Mucosa of descending colon (tissue), 3 donors: ENCODE data around the gene SLIT3. TPM values are rescaled to one million over a fixed set of nuclear protein-coding genes. Genes with fewer than 3 reads are reported as not detected.

Source experiments
- ATAC-seq: fragments of 200-7000 bp; cut with Tn5 transposase; one replicate; pipeline ENCODE4 v1.9.1; 2020; ENCODE audit warnings: mild to moderate bottlenecking, moderate library complexity
- DNase-seq, 3 donors: peaks; one replicate each; pipeline ENCODE4 v3.0.0-alpha.2; 2020
- H3K36me3 ChIP-seq: fragments of 200-600 bp; one replicate; pipeline ENCODE4 v1.8.0; 2021; ENCODE audit warnings: low read depth, mild to moderate bottlenecking
- H3K4me1 ChIP-seq: fragments of 200-600 bp; one replicate; pipeline ENCODE4 v1.8.0; 2021; ENCODE audit warnings: low read depth, mild to moderate bottlenecking
- H3K4me3 ChIP-seq: fragments of 200-600 bp; one replicate; pipeline ENCODE4 v1.8.0; 2021; ENCODE audit warnings: mild to moderate bottlenecking
- H3K9me3 ChIP-seq: fragments of 200-600 bp; one replicate; pipeline ENCODE4 v1.8.0; 2021; ENCODE audit warnings: mild to moderate bottlenecking
- intact Hi-C, 2 donors: fragments of 100-400 bp; cut with DNase I in 1 of 2; cut with micrococcal nuclease in 1 of 2; formaldehyde crosslinking; loops; one replicate each; pipeline versions ENCODE4 v1.11.0 to v1.11.1; 2022; cut with DNase I, micrococcal nuclease
- total RNA-seq, 3 donors: library from RNA; stranded (reverse); fragmentation: NEBNext Ultra II Directional in 2 of 3; extraction: Animal tissue kit (Norgen Biotek cat#: 25700) in 2 of 3; gene quantifications; one replicate each; pipeline versions ENCODE4 v1.2.1 to v1.2.4, GENCODE V29; 2021 to 2023
- TF ChIP-seq, protein P1 (sequence below): fragments of 200-600 bp; IDR thresholded peaks from one replicate; pipeline ENCODE4 v1.8.0; 2022; ENCODE audit warnings: antibody characterized with exemption, mild to moderate bottlenecking
- donor health status: DM: no; HTN: no; CAD: no; lungs with moderate emphysema.
- donor health status: DM: no; HTN: no; CAD: no.
- donor health status: DM: no; HTN: yes; CAD: no.

SLIT3 gene
- total RNA-seq, 3 donors from 2014 or later = 4.2 to 25.5 (median 16.1) TPM

- no peak for ATAC-seq
- TF ChIP-seq, protein P1, sequence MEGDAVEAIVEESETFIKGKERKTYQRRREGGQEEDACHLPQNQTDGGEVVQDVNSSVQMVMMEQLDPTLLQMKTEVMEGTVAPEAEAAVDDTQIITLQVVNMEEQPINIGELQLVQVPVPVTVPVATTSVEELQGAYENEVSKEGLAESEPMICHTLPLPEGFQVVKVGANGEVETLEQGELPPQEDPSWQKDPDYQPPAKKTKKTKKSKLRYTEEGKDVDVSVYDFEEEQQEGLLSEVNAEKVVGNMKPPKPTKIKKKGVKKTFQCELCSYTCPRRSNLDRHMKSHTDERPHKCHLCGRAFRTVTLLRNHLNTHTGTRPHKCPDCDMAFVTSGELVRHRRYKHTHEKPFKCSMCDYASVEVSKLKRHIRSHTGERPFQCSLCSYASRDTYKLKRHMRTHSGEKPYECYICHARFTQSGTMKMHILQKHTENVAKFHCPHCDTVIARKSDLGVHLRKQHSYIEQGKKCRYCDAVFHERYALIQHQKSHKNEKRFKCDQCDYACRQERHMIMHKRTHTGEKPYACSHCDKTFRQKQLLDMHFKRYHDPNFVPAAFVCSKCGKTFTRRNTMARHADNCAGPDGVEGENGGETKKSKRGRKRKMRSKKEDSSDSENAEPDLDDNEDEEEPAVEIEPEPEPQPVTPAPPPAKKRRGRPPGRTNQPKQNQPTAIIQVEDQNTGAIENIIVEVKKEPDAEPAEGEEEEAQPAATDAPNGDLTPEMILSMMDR = no peak
- no peak overlapping the region for H3K4me3 ChIP-seq
- DNase-seq = no peak
- H3K9me3 ChIP-seq = no peaks in the 10 kb centered on the region
- H3K36me3 ChIP-seq = no peaks in the 10 kb centered on the region
- H3K4me1 ChIP-seq = no peaks in the 10 kb centered on the region
- intact Hi-C loops = no loop called here
Measured at GRCh38 chr5:169083394-169084018, 217.4 kb downstream of the SLIT3 start.

- Histone ChIP-seq H3K4me1 (no peaks in the 10 kb centered on the region), H3K36me3 (no peaks in the 10 kb centered on the region), H3K4me3 (no peak overlapping the region), H3K9me3 (no peaks in the 10 kb centered on the region)
- TF ChIP-seq, protein P1 = no peak
- intact Hi-C loops = no loop called here
- DNase-seq (no peak), ATAC-seq (no peak)
Measured at GRCh38 chr5:169081000-169081724, 219.8 kb downstream of the SLIT3 start.

GRCh38 chr5:169080448-169080911 lies 220.5 kb downstream of the SLIT3 start:
- Histone ChIP-seq H3K4me3 (no peak overlapping the region), H3K4me1 (no peaks in the 10 kb centered on the region), H3K9me3 (no peaks in the 10 kb centered on the region), H3K36me3 (no peaks in the 10 kb centered on the region)
- TF ChIP-seq, protein P1 = no peak
- DNase-seq = no peak
- ATAC-seq = no peak
- intact Hi-C loops = no loop called here

DNA sequence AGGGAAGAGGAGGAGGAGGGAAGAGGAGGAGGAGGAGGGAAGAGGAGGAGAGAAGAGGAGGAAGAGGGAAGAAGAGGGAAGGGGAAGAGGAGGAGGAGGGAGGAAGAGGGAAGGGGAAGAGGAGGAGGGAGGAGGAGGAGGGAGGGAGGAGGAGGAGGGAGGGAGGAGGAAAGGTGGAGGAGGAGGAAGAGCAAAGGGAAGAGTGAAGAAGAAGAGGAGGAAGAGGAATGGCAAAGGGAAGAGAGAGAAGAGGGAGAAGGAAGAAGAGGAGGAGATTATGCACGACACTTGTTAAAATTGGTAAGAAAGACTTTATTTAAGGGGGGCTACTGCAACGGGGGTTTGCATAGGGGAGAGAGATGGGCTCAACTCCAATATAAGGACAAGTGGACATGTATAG lies 221.2 kb downstream of the SLIT3 start:
- TF ChIP-seq, protein P1 = no peak
- ATAC-seq (no peak), DNase-seq (no peak)
- Histone ChIP-seq H3K4me3 (no peak overlapping the region), H3K9me3 (no peaks in the 10 kb centered on the region), H3K36me3 (no peaks in the 10 kb centered on the region), H3K4me1 (no peaks in the 10 kb centered on the region)
- intact Hi-C loops = no loop called here

GRCh38 chr5:169074839-169075238 lies 226.1 kb downstream of the SLIT3 start:
- intact Hi-C loops = no loop called here
- H3K36me3 ChIP-seq = no peaks in the 10 kb centered on the region
- TF ChIP-seq, protein P1 = no peak
- H3K4me3 ChIP-seq = no peak overlapping the region
- H3K4me1 ChIP-seq = no peaks in the 10 kb centered on the region
- DNase-seq (no peak), ATAC-seq (no peak)
- no peaks in the 10 kb centered on the region for H3K9me3 ChIP-seq
